Retinal pigment epithelial cell (primary cell): Measurements from ENCODE around the gene TMEM108.

Source experiments
- DNase-seq: peaks from one replicate; pipeline ENCODE4 v3.0.0-alpha.2; 2010; ENCODE audit warnings: low read depth
- H3K4me3 ChIP-seq: 2 replicates; pipeline ENCODE4 v1.5.1; 2011; ENCODE audit warnings: mild to moderate bottlenecking, low read length, control low read depth, moderate library complexity
- CTCF ChIP-seq: conservative IDR thresholded peaks from 2 replicates; pipeline ENCODE4 v1.5.1; 2011; ENCODE audit warnings: low read depth, low read length, control low read depth, inconsistent platforms

The TMEM108 gene

GRCh38 chr3:133270631-133271030, 232.4 kb downstream of the TMEM108 start:
- TF ChIP-seq CTCF = no peak
- no peak overlapping the region for H3K4me3 ChIP-seq
- no peak for DNase-seq

- no peak for DNase-seq
- TF ChIP-seq CTCF = no peak
- H3K4me3 ChIP-seq = no peak overlapping the region
Measured at GRCh38 chr3:133271042-133271441, 232.9 kb downstream of the TMEM108 start.

- no peak for TF ChIP-seq CTCF
Measured at GRCh38 chr3:133271539-133271938, 233.3 kb downstream of the TMEM108 start.

GRCh38 chr3:133273346-133273745, 235.2 kb downstream of the TMEM108 start:
- no peak for DNase-seq
- H3K4me3 ChIP-seq = no peak overlapping the region
- no peak for TF ChIP-seq CTCF

More at GRCh38 chr3:133271539-133271938, 233.3 kb downstream of the TMEM108 start:
- DNase-seq = no peak
- H3K4me3 ChIP-seq = no peak overlapping the region

- no peak for DNase-seq
- no peak for TF ChIP-seq CTCF
- no peak overlapping the region for H3K4me3 ChIP-seq
Measured at GRCh38 chr3:133274477-133274876, 236.3 kb downstream of the TMEM108 start.

GRCh38 chr3:133276594-133276993, 238.4 kb downstream of the TMEM108 start:
- no peak for TF ChIP-seq CTCF
- DNase-seq = no peak

GRCh38 chr3:133277813-133278212, 239.6 kb downstream of the TMEM108 start:
- no peak for DNase-seq
- no peak overlapping the region for H3K4me3 ChIP-seq
- no peak for TF ChIP-seq CTCF

More at GRCh38 chr3:133276594-133276993, 238.4 kb downstream of the TMEM108 start:
- H3K4me3 ChIP-seq = no peak overlapping the region
